Hepatocyte (in vitro differentiated cells): ENCODE data around the gene ASAP2.

Experiments used
- EZH2 ChIP-seq: fragments of 200-600 bp; sonication (generic); IDR thresholded peaks from 2 replicates; pipeline ENCODE4 v1.6.1; 2016; ENCODE audit warnings: antibody characterized with exemption, mild to moderate bottlenecking, borderline replicate concordance
- TF ChIP-seq, protein P1 (sequence below): fragments of 200-600 bp; sonication (generic); IDR thresholded peaks from 2 replicates; pipeline ENCODE4 v1.5.1; 2016; ENCODE audit warnings: antibody characterized with exemption, mild to moderate bottlenecking; ENCODE audit not compliant: poor library complexity

DNA sequence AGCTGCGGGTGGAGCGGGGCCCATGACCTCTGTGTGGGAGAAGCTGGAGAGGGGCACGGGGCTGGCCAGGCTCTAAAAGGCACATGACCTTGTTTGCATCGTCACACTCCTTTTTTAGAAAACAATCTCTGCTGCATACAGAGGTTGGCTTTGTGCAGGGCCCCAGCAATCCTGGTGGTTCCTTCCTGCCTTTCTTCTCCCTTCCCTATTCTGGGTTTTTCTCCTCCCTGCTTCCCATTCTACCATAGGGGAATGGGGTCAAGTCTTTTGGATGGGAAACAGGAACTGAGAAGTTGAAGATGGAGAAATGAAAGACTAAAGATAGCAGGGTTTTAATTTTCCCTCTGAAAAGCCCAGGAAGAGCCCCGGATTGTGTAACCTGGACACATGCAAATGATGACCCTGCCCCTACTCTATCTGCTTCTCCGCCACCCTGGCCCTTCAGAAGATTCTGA, 53.9 kb downstream of the ASAP2 start:
- TF ChIP-seq, protein P1, sequence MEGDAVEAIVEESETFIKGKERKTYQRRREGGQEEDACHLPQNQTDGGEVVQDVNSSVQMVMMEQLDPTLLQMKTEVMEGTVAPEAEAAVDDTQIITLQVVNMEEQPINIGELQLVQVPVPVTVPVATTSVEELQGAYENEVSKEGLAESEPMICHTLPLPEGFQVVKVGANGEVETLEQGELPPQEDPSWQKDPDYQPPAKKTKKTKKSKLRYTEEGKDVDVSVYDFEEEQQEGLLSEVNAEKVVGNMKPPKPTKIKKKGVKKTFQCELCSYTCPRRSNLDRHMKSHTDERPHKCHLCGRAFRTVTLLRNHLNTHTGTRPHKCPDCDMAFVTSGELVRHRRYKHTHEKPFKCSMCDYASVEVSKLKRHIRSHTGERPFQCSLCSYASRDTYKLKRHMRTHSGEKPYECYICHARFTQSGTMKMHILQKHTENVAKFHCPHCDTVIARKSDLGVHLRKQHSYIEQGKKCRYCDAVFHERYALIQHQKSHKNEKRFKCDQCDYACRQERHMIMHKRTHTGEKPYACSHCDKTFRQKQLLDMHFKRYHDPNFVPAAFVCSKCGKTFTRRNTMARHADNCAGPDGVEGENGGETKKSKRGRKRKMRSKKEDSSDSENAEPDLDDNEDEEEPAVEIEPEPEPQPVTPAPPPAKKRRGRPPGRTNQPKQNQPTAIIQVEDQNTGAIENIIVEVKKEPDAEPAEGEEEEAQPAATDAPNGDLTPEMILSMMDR = no peak
- TF ChIP-seq EZH2 = no peak
